ENCODE measurements around the gene LIPG. TPM values are rescaled to one million over a fixed set of nuclear protein-coding genes. Genes with fewer than 3 reads are reported as not detected.

Gene LIPG
- total RNA-seq, 1 experiment from 2014 or later = 92.0 TPM

DNA sequence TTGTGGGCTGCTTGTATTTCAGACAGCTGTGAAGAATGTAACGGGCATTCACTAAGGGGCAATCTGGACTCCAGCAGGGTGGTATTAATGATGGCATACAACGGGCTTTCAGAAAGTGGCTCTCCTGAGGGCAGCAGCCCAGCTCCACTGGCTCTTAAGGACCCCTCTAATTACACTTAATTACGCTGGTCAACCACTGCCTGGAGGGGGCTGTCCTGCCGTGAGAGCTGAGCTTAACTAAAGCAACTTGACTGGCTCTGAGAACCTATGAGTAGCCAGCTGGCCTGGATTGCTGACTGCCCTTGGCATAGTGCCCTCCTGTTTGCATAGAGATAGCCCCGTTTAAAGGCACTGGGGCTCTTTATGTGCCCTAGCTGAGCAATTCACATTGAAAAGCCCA lies 3.8 kb downstream of the LIPG start:
- ChIA-PET CTCF (no interaction called here), POLR2A (no interaction called here)
- intact Hi-C loops (cut with micrococcal nuclease; ENCODE audit: unreplicated experiment) (no loop called here), in situ Hi-C loops (cut with HindIII; ENCODE audit: low pct_unique_long_range_greater_than_20kb, low sequenced_read_pairs) (no loop called here)
- Histone ChIP-seq H3K27ac (ENCODE audit: low read length) (no peak overlapping the region), H3K36me3 (ENCODE audit: control insufficient read depth, insufficient read depth, low read length) (no peaks in the 10 kb centered on the region), H3K4me3 (ENCODE audit: low read depth in 2 of 2, low read length in 2 of 2) (peak overlapping the region in 1 of 2 experiments; percentile 84; a peak in 2 of 4 replicates), H3K9me3 (ENCODE audit: control insufficient read depth, insufficient read depth, low read depth, low read length) (no peaks in the 10 kb centered on the region), H3K4me1 (ENCODE audit: control insufficient read depth, insufficient read depth, low read length) (no peaks in the 10 kb centered on the region; the same call in 1 of the 2 replicates), H3K27me3 (ENCODE audit: control insufficient read depth, insufficient read depth, low read length) (no peaks in the 10 kb centered on the region)
- DNase-seq (ENCODE audit: low read depth, low spot score) (no peak), ATAC-seq (no peak)
- BruUV-seq (replicated peaks) = no TSS peak
- TF ChIP-seq, protein P1, sequence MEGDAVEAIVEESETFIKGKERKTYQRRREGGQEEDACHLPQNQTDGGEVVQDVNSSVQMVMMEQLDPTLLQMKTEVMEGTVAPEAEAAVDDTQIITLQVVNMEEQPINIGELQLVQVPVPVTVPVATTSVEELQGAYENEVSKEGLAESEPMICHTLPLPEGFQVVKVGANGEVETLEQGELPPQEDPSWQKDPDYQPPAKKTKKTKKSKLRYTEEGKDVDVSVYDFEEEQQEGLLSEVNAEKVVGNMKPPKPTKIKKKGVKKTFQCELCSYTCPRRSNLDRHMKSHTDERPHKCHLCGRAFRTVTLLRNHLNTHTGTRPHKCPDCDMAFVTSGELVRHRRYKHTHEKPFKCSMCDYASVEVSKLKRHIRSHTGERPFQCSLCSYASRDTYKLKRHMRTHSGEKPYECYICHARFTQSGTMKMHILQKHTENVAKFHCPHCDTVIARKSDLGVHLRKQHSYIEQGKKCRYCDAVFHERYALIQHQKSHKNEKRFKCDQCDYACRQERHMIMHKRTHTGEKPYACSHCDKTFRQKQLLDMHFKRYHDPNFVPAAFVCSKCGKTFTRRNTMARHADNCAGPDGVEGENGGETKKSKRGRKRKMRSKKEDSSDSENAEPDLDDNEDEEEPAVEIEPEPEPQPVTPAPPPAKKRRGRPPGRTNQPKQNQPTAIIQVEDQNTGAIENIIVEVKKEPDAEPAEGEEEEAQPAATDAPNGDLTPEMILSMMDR (IDR thresholded peaks at IDR 0.05) = no peak
- TF ChIP-seq, protein P2, sequence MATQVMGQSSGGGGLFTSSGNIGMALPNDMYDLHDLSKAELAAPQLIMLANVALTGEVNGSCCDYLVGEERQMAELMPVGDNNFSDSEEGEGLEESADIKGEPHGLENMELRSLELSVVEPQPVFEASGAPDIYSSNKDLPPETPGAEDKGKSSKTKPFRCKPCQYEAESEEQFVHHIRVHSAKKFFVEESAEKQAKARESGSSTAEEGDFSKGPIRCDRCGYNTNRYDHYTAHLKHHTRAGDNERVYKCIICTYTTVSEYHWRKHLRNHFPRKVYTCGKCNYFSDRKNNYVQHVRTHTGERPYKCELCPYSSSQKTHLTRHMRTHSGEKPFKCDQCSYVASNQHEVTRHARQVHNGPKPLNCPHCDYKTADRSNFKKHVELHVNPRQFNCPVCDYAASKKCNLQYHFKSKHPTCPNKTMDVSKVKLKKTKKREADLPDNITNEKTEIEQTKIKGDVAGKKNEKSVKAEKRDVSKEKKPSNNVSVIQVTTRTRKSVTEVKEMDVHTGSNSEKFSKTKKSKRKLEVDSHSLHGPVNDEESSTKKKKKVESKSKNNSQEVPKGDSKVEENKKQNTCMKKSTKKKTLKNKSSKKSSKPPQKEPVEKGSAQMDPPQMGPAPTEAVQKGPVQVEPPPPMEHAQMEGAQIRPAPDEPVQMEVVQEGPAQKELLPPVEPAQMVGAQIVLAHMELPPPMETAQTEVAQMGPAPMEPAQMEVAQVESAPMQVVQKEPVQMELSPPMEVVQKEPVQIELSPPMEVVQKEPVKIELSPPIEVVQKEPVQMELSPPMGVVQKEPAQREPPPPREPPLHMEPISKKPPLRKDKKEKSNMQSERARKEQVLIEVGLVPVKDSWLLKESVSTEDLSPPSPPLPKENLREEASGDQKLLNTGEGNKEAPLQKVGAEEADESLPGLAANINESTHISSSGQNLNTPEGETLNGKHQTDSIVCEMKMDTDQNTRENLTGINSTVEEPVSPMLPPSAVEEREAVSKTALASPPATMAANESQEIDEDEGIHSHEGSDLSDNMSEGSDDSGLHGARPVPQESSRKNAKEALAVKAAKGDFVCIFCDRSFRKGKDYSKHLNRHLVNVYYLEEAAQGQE (IDR thresholded peaks at IDR 0.05; ENCODE audit: insufficient read depth in 1 of 2, low read depth in 2 of 2, low read length in 1 of 2) = no peak
- no peak for TF ChIP-seq TCF7L2 (IDR thresholded peaks at IDR 0.05; ENCODE audit: low read depth, low read length)
- no peak for TF ChIP-seq SIN3A (IDR thresholded peaks at IDR 0.05; ENCODE audit: borderline replicate concordance, insufficient read depth, low read depth, low read length)
- no peak for TF ChIP-seq POLR2AphosphoS5 (IDR thresholded peaks at IDR 0.05; ENCODE audit: low read depth, low read length)

DNA sequence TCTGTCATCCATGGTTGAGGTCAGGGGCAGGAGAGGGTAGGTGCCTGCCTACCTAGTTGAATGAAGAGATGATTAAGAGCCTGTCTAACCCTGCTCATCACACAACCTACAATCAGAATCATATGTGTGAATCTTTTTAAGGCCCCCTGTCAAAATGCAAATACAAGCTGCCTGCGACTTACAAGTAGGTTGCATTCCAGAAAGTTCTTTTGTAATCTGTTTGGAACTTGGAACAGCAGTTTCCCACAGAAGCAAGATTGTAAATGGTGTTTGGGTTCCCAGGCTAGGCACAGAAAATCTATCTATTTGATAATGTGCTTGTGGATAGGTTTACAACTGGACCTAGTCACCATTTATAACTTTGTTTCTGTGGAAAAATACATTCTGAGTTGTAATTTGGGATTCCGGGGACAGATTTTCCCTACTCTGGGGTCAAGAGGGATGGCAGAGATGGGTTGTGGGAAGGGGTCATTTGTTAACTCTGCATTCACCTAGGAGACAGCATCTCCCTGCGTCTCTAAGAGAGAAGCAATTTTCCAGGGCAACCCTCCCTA lies 4.4 kb downstream of the LIPG start:
- Histone ChIP-seq H3K27ac (ENCODE audit: low read length) (no peak overlapping the region), H3K4me1 (ENCODE audit: control insufficient read depth, insufficient read depth, low read length) (no peaks in the 10 kb centered on the region; the same call in 1 of the 2 replicates), H3K9me3 (ENCODE audit: control insufficient read depth, insufficient read depth, low read depth, low read length) (no peaks in the 10 kb centered on the region), H3K36me3 (ENCODE audit: control insufficient read depth, insufficient read depth, low read length) (no peaks in the 10 kb centered on the region), H3K27me3 (ENCODE audit: control insufficient read depth, insufficient read depth, low read length) (no peaks in the 10 kb centered on the region), H3K4me3 (ENCODE audit: low read depth in 2 of 2, low read length in 2 of 2) (peak overlapping the region in 1 of 2 experiments; percentile 84; a peak in 2 of 4 replicates)
- TF ChIP-seq, protein P2 (IDR thresholded peaks at IDR 0.05; ENCODE audit: insufficient read depth in 1 of 2, low read depth in 2 of 2, low read length in 1 of 2) = no peak
- no peak for TF ChIP-seq TCF7L2 (IDR thresholded peaks at IDR 0.05; ENCODE audit: low read depth, low read length)
- TF ChIP-seq, protein P1 (IDR thresholded peaks at IDR 0.05) = no peak
- TF ChIP-seq SIN3A (IDR thresholded peaks at IDR 0.05; ENCODE audit: borderline replicate concordance, insufficient read depth, low read depth, low read length) = no peak
- no peak for TF ChIP-seq POLR2AphosphoS5 (IDR thresholded peaks at IDR 0.05; ENCODE audit: low read depth, low read length)
- ChIA-PET CTCF (no interaction called here), POLR2A (no interaction called here)
- in situ Hi-C loops (cut with HindIII; ENCODE audit: low pct_unique_long_range_greater_than_20kb, low sequenced_read_pairs) (no loop called here), intact Hi-C loops (cut with micrococcal nuclease; ENCODE audit: unreplicated experiment) (no loop called here)
- ATAC-seq (no peak), DNase-seq (ENCODE audit: low read depth, low spot score) (no peak)
- no TSS peak for BruUV-seq (replicated peaks)
